ENCODE measurements around the gene PMM2.
"Not testable (repeated sequence)": the region's sequence is repeated elsewhere in the genome, so short reads cannot be mapped to it uniquely, and the experiment has no call there.

PMM2 gene

DNA sequence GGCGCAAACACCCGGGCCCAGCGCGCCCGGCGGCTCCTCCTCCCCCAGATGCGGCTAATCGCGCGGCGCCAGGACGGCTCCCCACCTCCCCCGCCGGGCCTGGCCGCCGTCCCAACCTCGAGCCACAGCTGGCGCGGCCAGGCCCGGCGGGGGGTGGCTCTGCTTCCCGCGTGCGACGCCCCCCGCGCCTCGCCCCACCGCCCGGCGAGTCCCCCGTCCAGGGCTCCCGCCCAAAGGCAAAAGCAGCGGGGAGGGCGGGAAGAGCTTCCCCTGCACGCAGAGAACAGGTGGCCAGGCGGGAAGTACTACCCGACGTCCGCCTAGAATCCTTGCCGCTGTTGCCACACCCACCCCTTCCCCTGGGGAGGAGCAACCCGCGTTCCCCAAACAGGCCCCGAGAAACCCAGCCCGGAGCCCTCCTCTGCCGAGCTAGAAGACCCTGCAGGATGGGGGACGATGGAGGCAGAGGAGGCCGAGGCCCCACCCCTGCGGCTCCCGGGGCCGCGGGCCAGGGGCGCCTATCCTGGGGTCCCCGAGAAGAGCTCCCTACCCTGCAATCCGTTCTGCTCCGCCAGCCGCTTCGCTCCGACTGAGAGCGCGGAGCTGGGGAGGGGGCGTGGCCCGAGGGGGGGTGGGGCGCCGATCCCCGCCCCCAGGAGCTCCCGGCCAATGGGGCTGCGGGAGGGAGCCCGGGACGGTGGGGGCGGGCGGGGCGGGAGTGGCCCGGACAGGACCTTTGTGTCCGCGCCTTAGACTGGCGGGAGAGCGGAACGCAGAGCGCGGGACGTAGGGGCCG lies 71.0 kb downstream of the PMM2 start, which contains the start of gene CARHSP1:
CARHSP1 (minus strand) TSS at position 591 of the 796 bp plus-strand sequence. CDS start 9,678 bp downstream, outside the sequence.
- peak; percentile 91 for DNase-seq

DNA sequence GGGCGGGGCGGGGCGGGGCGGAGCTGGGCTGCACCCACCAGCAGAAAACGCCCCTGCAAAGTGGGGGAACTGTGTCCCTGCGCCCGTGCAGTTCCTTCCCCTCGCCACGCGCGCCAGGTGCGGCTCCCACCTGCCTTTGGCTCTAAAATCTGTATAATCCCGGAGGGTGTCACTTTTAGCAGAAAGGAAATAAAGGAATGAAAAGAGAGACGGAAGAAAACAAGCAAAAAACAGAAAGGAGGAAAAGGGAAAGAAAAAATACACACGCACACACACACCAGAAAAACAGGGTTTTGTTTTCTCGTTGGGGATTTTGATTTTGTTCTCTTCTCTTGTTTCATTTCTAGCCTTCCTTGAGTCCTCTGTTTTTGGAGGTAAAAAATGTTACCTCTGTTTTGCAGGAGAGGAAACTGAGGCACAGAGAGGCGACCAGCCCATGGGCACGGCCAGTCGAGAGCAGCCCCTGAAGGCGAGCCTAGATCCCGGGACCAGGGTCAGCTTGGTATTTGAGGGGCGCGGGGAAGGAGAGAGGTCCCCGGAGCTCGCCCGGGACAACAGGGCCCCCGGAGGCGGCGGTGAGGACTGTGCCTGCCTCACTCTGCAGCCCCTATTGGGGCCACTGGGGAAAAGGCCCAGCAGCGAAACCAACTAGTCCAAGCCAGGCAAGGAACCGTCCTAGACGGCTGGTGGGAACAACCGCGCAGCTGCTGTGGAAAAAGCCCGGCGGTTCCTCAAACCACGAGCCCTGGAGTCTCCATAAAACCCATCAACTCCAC lies 71.8 kb downstream of the PMM2 start:
- DNase-seq = no peak

DNA sequence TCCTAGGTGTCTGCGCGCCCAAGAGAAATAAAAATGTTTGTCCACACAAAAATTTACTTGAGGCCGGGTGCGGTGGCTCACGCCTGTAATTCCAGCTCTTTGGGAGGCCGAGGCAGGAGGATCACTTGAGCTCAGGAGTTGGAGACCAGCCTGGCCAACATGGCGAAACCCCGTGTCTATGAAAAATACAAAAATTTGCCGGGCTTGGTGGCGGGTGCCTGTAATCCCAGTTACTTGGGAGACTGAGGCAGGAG lies 72.3 kb downstream of the PMM2 start:
- DNase-seq = not testable (repeated sequence)

DNA sequence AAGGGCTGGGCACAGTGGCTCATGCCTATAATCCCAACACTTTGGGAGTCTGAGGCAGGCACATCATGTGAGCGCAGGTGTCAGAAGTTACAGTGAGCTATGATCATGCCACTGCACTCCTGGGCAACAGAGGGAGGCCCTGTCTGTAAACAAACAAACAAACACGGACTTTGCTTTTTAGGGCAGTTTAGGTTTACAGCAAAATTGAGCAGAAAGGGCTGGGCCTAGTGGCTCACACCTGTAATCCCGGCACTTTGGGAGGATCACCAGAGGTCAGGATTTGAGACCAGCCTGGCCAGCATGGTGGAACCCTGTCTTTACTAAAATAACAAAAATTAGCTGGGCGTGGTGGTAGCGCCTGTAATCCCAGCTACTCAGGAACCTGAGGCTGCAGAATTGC lies 74.4 kb downstream of the PMM2 start:
- no peak for DNase-seq

DNA sequence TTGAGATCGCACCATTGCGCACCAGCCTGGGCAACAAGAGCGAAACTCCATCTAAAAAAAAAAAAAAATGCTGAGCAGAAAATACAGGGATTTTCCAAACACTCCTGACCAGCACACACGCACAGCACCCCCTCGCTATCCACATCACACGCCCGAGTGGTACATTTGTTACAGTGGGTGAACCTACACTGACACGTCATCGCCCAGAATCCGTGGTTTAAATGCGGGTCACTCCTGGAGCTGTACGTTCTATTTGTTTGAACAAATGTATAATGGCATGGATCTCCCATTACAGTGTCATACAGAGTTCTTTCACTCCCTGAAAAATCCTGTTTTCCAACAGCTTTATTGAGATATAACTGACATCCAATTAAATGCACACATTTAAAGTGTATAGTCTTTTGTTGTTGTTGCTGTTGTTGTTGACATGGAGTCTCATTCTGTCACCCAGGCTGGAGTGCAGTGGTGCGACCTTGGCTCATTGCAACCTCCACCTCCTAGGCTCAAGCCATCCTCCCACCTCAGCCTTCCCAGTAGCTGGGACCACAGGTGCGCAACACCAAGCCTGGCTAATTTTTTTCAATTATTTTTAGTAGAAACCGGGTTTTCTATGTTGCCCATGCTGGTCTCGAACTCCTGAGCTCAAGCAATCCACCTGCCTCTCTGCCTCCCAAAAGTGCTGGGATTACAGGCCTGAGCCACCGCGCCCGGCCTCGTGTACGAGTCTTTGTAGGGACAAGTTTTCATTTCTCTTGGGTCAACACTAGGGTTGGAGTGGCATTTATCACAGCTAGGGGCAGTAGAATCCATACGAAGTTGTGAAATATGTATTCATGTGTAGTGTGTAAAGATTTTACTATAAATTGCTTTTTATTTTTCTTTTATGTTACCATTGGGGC lies 75.6 kb downstream of the PMM2 start:
- DNase-seq = no peak

DNA sequence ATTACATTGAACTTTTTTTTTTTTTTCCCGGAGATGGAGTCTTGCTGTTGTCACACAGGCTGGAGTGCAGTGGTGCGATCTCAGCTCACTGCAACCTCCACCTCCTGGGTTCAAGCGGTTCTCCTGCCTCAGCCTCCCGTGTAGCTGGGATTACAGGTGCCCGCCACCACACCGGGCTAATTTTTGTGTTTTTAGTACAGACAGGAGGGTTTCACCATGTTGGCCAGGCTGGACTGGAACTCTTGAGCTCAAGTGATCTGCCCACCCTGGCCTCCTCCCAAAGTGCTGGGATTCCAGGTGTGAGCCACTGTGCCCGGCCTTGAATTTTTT lies 76.2 kb downstream of the PMM2 start:
- DNase-seq = not testable (repeated sequence)

DNA sequence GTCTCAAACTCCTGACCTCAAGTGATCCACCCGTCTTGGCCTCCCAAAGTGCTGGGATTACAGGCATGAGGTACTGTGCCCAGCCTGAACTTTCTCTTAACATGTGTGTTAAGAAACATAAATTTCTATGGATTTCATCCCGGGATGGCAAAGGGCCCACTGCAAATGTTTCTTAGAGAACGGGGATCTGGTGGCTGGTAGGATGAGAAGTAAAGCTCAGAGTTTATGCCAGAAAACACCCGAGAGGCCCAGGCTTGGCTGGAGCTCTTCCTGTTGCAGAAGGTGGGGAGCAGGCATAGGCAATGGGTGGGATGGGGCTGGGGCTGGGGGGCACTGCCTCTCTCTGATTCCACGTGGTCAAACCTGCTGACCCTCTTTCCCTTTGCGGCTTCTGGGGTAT lies 76.7 kb downstream of the PMM2 start:
- DNase-seq = no peak

DNA sequence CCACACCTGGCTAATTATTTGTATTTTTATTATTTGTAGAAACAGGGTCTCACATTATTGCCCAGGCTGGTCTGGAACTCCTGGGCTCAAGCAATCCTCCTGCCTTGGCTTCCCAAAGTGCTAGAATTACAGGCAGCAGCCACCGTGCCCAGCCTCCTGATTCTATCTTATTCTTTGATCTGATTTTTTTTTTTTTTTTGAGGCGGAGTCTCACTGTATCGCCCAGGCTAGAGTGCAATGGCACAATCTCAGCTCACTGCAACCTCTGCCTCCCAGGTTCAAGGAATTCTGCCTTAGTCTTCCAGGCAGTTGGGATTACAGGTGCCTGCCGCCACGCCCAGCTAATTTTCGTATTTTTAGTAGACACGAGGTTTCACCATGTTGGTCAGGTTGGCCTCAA lies 77.7 kb downstream of the PMM2 start:
- DNase-seq = not testable (repeated sequence)

DNA sequence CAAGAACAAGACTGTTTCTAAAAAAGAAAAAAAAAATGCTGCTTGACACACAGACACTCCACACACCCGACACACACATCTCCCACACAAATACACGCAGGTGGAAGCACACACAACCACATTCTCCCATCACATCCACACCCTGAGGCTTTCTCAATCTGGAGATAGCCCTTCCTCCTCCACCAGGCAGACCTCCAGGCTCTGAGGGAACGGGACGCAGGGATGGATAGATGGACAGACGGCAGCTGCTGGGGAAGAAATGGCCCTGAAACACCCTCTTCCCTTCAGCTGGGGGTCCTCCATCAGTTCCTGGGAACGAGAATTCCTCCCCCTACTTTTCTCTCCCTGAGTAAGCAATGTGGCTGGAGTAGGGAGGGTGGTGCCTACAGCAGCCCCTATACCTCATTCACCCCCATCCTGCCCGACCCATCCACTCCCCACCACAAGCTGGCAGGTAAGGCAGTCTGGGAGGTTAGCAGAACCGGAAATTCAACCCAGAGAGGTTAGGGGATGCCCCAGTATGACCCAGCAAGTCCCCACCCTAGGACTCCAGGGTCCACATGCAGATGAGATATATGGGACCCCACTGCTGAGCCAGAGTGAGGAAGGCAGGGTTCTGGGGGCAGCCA lies 80.4 kb downstream of the PMM2 start:
- DNase-seq = no peak

DNA sequence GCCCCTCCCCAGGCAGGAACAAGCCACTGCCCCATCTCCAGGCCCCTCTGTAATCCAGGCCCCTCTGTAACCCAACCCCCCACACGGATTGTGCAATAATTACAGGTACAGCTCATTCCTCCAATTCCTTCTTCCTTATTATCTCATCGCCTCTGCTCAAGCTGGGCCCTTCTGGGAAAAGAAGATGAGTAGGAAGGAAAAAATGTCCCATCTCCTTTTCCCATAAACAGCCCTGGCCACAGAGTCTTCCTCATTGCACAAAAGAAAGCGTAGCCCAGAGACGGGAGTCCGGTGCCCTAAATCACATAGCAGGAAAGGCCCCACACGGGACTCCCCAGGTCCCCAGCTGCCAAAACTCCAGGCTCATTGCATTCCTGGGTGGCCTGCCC lies 80.9 kb downstream of the PMM2 start:
- no peak for DNase-seq

DNA sequence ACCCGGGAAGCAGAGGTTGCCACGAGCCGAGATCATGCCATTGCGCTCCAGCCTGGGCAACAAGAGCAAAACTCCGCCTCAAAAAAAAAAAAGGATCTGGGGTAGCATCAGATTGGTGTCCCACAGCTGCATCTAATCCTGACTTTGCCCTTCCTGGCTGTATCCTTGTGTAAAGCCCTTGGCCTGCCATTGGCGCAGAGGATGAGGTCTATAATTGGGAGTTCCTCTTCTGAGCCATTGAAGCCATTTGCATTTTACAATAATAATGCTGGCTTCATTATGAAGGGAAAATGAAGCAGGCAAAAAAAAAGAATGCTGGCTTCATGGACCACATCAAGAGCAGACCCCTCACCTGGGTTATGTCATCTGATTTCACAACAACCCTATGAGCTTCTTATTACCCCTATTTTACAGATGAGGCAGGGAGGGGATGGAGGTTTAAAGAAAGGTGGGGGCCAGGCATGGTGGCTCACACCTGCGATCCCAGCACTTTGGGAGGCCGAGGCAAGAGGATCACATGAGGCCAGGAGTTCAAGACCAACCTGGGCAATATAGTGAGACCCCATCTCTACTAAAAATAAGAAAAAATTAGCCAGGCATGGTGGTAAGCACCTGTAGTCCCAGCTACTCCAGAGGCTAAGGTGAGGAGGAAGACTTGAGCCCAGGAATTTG lies 83.3 kb downstream of the PMM2 start:
- DNase-seq = no peak

DNA sequence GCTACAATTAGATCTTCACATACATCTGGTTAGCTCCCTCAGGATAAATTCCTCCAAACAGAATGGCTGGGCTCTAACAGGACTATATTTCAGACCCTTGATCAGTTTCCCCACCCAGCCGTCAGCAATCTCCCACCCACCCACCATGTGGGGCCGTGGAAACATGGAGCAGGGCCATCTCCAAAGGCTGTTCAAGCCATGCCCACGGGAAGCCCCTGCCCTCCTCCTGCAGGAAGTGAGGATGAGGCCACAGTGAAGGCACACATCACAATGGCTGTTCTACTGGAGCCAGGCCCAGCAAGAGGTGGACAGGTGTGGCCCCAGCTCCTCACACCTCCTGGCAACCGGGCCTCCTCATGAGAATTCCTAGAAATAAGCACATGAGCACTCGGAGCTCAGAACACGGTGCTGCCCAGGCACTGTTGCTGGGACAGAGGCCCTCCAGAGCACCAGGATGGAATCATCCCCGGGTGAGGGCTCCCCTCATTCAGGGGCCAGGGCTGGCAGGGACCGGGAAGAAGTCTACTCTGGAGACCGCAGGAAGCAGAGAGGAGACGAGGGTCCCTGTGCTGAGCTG lies 84.5 kb downstream of the PMM2 start, which contains the start of gene LITAFD:
LITAFD (plus strand) TSS at position 311 of the 577 bp plus-strand sequence. CDS start 2,005 bp downstream, outside the sequence.
- no peak for DNase-seq

DNA sequence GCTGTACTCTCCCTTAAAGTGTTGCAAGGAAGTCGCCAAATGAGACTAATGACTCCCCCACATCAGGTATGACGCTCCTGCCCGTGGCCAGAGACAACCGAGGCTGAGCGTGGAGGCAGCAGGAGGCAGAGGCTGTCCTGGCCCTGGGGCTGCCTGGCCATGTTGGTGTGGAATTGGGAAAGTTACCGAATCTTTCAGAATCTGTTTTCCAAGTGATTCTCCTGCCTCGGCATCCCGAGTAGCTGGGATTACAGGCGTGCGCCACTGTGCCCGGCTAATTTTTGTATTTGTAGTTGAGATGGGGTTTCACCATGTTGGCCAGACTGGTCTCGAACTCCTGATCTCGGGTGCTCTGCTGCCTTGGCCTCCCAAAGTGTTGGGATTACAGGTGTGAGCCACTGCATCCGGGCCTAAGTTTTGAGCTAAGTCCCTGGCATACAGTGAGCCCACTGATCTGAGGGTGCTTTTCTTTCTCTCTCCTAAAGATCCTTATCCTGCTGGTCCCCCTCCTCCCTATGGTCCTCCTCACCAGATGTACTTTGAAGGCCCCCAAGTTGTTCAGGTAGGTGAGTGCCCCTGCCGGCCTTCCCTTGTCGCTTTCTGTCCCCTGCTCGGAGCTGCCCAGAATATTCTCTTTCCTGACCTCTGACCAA lies 85.2 kb downstream of the PMM2 start:
- DNase-seq = no peak

DNA sequence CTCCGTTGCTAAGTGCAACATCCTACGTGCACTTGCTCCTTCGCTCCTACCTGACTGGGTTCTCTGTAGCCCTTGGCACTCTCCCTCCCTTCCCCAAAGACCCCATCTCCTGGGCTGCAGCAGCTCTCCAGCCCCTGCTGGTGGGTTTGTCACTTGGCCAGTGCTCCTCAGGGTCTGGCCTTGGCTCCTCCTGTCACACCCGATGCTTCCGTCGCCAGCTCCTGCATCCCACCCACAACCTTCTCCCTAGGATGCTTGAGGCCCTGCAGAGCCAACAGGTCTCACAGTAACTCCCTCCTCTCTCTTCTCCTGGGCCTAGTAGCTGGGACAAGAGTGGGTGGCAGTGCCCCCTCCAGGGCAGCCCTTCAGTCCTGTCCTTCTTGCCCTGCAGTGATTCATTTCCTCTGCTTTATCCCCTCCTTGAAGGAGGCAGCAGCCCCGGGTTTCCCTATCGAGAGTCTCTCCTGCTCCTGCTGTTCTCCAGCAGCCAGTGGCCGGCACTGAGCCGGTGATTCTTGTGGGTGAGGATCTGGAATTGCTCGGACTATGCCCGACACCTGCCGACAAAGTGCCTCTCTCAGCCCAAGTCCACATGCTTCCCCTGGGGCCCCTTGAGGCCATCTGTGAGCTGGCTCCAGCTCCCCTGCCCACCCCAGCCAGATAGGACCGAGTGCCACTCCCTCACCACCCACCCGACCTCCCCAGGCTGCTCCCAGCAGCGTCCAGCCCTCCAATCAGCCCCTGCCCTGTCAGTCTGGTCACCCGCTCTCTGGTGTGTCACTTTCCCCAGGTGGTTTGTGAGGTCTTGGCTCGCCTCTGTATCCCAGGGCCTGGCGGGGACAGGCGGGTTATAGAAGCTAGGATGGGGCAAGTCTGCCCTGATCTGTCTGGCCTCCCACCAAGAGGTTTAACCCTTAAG lies 88.3 kb downstream of the PMM2 start:
- no peak for DNase-seq

DNA sequence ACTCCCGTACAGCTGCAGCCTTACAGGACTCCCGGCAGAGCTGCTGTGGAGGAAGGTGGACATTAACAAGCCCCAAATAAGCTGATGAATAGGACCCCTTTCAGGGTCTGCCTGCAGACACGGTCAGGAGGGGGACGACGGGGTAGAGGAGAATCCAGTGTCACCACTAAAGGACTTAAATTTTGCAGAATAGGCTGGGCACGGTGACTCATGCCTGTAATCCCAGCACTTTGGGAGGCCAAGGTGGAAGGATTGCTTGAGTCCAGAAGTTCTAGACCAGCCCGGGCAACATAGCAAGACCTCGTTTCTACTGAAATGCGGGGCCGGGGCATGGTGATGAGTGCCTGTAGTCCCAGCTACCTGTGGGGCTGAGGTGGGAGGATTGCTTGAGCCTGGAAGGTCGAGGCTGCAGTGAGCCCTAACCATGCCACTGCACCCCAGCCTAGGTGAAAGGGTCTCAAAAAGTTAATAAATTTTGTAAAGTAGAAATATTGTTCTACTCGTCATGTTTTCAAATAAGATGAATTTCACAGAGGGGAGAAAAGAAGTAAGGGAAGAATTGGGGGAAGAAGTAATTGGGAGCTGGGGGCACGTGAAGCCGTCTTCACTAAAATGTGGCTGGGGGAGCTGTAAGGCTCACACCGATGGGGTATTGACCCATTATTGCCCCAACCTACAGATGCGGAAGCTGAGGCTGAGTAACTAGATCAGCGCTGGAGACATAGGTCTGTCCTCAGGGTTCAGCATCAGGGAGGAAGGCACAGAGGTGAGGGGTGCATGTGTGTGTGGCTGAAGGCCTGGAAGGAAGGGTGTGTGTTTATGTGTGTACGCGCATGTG lies 89.2 kb downstream of the PMM2 start:
- DNase-seq = no peak

DNA sequence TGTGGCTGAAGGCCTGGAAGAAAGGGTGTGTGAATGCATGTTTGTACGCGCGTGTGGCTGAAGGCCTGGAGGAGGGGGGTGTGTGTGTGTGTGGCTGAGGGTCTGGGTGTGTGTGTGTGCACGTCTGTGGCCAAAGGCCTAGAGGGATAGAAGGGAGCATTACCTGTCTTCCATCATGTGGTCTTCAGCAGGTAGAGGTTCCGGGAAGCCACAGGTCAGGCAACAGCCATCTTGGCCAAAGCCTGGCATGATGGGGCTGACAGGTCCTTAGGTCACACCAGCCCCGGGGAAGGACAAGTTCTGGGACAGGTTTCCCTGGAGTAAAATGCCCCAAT lies 89.8 kb downstream of the PMM2 start:
- DNase-seq = no peak

DNA sequence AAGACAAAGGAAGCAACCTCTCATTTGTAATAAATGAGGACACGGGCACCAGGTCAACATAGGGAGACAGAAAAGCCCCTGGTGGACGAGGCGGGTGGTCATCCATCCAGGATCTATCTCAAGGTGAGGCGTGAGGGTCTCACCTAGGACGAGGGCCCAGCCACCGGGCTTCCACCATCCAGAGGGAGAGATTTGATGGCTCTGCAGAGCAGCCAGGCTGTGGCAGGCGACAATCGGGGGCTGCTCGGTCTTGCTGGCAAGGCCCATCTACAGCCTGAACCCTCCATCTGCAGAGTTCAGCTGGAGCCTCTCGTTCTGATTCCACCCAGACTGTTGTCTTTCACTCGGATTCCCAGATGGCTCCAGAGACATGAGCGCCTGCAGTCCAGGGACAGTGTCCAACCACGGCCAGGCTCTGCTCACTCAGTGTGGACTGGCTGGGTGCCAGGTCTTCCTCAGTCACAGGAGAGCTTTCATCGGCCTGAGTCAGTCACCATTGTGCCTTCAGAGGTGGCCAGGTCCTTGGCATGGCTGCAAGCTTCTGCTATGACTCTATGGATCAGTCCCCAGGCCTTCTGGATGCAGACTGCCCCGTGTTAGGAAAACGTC lies 90.4 kb downstream of the PMM2 start:
- no peak for DNase-seq

DNA sequence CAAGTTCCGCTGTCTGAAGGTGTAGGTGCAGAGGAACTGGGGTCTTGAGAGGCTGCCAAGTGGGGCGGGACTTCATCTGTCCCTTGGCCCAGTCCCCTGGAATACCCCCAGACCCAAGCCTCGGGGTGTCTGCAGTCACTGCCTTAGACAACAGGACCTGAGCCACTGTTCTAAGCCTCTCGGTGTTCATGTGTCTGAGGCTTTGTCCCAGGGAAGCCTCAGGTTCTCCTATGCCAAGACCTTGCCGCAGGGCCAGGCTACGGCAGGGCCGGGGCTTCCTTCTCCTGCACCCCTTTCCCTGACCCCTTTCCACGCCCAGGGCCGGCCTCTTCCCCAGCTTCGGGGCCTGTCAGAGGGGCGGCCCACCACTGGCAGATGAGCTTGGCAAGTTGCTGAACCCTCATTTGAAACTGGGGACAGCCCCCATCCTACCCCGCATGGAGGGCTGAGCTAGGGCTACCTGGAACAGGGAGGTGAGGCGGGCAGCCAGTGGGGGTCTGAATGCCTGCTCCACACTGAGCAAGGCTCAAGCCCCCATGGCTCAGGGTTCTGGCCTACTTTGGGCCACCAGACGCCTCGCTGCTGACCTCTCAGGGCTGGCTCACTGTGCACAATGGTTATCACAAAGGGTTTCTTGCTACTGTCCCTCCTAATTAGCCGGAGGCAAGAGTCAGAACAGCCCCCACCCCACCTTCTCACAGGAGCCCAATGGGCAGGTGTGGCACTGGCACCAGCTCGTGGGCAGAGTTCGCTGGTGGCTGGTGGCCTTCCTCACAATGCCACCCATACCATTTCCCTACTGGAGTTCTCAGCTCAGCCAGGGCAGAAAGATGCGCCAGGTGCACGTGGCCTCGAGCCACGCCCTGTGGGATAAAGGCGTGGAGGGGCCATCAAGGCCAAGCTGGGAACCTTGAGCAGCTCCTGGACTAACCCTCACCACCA lies 91.6 kb downstream of the PMM2 start:
- DNase-seq = no peak
